GM18873 (cell line): ENCODE data around the gene SNN.

ENCODE experiments used
- ATAC-seq: cut with Tn5 transposase; IDR thresholded peaks from one replicate; pipeline ENCODE4 v1.9.1; 2021; ENCODE audit warnings: mild to moderate bottlenecking, moderate library complexity, moderate number of reproducible peaks; ENCODE audit not compliant: unreplicated experiment, low FRiP score

Gene SNN

GRCh38 chr16:11666103-11667055 lies 1.9 kb upstream of the SNN start:
- no peak for ATAC-seq

- ATAC-seq = no peak
Observed at GRCh38 chr16:11667221-11667823, 933 bp upstream of the SNN start.

- ATAC-seq = no peak
Observed at GRCh38 chr16:11668623-11669379, 546 bp downstream of the SNN start.

- no peak for ATAC-seq
Observed at GRCh38 chr16:11669380-11670146, 1.3 kb downstream of the SNN start.

- peak; percentile 38 for ATAC-seq
Observed at GRCh38 chr16:11670171-11671131, 2.2 kb downstream of the SNN start.

- no peak for ATAC-seq
Observed at GRCh38 chr16:11671271-11671670, 3.0 kb downstream of the SNN start.

GRCh38 chr16:11671676-11672075 lies 3.4 kb downstream of the SNN start:
- no peak for ATAC-seq

- ATAC-seq = no peak
Observed at GRCh38 chr16:11672206-11673090, 4.2 kb downstream of the SNN start.

GRCh38 chr16:11673091-11674000 lies 5.1 kb downstream of the SNN start:
- no peak for ATAC-seq

GRCh38 chr16:11674001-11674817 lies 6.0 kb downstream of the SNN start:
- no peak for ATAC-seq

GRCh38 chr16:11674818-11675560 lies 6.7 kb downstream of the SNN start:
- ATAC-seq = no peak

GRCh38 chr16:11675561-11676511 lies 7.6 kb downstream of the SNN start:
- ATAC-seq = no peak

GRCh38 chr16:11676799-11677198 lies 8.5 kb downstream of the SNN start:
- ATAC-seq = no peak

- no peak for ATAC-seq
Observed at GRCh38 chr16:11677451-11677951, 9.2 kb downstream of the SNN start.
